ENCODE measurements around the gene GALNTL6.
"Not testable (repeated sequence)": the region's sequence is repeated elsewhere in the genome, so short reads cannot be mapped to it uniquely, and the experiment has no call there.

The GALNTL6 gene

DNA sequence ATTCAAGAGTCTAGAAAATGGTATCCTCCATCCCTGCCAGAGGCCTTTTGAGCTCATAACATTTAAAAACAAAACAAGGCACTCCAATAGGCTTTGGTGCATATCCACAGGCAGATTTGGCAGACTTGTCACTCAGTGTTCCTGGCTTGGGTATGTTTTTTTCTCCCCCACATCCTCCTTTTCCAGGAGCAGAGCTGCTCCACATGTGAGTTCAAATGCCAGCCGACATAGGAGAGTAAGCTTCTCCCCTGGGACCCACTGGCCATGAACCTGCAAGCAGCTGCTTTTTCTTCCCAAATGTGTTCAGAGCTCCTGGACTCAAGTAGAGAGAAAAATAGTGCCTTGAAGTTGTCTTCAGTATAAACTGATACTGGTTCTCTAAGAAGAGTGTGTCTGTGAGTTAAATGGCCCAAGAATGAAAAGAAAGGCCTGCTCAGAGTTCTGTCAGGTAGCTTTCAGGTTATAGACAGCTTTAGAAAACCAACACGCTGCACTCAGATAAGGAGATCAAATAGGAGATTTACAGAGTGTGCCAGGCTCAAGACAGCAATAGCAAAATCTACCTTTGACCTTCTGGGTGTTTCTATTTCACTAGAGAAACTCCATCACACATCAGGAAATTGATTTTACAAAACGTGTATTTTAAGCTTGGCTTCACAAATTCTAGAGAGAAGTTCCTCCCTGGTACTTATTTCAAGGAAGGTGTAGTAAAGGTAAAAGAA, 1192.9 kb downstream of the GALNTL6 start:
- no peak for DNase-seq (ENCODE audit: low read depth in 2 of 2, low spot score in 1 of 2)

DNA sequence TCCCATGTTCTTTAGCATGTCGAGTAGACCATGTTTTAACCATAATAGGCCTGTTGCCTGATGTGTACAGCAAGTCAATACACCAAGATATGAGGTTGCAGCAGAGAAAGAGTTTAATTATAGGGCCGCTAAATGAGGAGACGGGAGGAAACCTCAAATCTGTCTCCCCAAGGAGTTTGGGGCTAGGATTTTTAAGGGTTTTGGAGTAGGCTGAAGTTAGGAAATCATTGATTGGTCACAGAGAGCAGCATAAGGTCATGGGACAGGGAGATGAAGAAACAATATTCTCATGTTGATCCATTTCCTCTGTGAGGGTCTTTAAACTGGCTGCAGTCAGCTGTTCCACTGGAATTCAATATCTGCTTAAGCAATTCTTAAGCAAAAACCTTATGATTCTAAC, 1195.2 kb downstream of the GALNTL6 start:
- DNase-seq (ENCODE audit: low read depth in 2 of 2, low spot score in 1 of 2), result no peak

- no peak for DNase-seq (ENCODE audit: low read depth in 2 of 2, low spot score in 1 of 2)
Observed at GRCh38 chr4:173009129-173009823, 1196.1 kb downstream of the GALNTL6 start.

DNA sequence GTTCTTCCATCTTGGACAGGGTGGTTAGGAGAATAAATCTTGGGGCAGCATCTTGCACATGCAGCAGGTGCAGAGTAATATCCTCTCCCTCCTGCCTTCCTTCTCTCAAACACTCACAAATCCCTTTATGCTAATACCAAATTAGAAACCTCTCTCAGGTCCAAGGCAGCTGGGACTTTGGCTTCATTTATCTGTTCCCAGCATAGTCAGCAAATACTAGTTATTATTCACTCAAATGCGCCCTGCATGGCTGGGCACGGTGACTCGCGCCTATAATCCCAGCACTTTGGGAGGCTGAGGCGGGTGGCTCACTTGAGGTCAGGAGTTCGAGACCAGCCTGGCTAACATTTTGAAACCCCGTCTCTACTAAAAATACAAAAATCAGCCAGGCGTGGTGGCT, 1199.4 kb downstream of the GALNTL6 start:
- no peak for DNase-seq (ENCODE audit: low read depth in 2 of 2, low spot score in 1 of 2)

DNA sequence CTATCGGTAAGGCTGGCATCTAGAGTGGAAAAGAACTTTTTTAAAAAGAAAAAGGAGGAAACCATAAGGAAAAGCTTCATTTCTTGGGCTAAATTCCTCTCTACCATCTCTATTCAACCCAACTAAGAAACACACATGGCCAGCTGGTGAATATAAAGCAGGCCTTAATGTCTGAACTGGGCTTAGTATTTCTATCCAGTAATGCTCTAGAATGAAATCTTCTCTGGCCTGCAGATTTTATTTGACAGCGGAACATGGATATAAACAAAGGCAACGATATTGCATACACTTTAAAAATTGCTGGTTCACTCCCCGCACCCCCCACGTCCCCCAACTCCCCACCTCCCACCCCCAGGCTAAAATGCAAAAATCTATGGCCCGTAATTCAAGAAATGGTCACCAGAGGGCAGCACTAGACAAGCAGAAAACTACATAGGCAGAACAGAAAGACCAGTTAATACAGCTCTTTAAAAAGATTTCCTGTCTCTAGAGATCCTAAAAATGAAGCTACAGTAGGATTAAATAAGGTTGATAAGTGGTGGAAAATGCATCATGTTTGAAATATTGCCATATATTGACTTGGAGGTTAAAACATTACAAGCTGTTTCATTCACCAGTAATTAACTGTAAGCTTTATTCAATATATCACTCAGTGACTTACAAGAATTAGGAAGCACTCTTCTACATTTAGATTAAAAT, 1200.2 kb downstream of the GALNTL6 start:
- peak; percentile 4 to 35 for DNase-seq (ENCODE audit: low read depth in 2 of 2, low spot score in 1 of 2)

DNA sequence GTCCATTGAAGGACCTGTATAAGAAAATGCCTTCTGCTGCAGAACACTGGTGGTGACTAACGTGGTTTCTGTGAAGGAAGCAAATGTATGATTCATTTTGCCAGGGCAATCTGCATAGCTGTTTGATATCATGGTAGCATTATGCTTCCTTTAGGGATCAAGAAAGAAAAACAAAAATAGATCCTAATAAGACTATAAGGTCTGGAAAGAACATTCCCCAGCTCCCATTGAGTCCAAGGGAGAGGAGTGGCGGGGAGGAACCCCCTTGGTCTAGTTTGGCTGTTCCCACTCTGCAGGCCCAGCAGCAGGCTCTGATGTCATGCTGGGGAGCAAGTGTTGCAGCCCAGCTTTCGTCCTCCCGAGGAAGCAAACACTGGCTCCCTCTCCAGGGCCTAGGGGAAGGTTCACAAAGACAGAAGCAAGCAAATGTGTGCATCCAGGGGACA, 1200.9 kb downstream of the GALNTL6 start:
- no peak for DNase-seq (ENCODE audit: low read depth in 2 of 2, low spot score in 1 of 2)

- DNase-seq (ENCODE audit: low read depth in 2 of 2, low spot score in 1 of 2), result no peak
Observed at GRCh38 chr4:173014836-173015235, 1201.6 kb downstream of the GALNTL6 start.

- no peak for DNase-seq (ENCODE audit: low read depth in 2 of 2, low spot score in 1 of 2)
Observed at GRCh38 chr4:173017802-173018201, 1204.6 kb downstream of the GALNTL6 start.

- no peak for DNase-seq (ENCODE audit: low read depth in 2 of 2, low spot score in 1 of 2)
Observed at GRCh38 chr4:173018446-173018845, 1205.2 kb downstream of the GALNTL6 start.

DNA sequence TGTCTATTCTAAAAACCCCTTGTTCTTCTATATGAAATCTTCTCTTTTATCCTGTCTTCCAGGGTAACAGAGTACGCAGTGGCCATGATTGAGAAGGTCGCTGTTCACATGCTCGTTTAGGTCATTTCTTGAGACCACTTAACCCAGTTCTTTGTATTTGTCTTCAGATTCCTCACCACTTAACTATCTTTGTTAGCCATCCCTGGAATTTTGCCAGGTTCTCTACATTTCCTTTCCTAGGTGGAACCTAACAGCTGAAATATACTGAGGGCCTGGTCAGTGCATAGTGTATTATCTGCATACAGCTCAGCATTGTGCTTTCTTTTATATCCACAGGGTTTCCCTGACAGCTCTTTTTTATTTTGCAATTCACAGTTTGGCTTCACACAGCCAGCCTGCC, 1206.5 kb downstream of the GALNTL6 start:
- no peak for DNase-seq (ENCODE audit: low read depth in 2 of 2, low spot score in 1 of 2)

GRCh38 chr4:173021746-173022573, 1208.8 kb downstream of the GALNTL6 start:
- DNase-seq (ENCODE audit: low read depth in 2 of 2, low spot score in 1 of 2), result not testable (repeated sequence)

- no peak for DNase-seq (ENCODE audit: low read depth in 2 of 2, low spot score in 1 of 2)
Observed at GRCh38 chr4:173024203-173024602, 1211.0 kb downstream of the GALNTL6 start.

DNA sequence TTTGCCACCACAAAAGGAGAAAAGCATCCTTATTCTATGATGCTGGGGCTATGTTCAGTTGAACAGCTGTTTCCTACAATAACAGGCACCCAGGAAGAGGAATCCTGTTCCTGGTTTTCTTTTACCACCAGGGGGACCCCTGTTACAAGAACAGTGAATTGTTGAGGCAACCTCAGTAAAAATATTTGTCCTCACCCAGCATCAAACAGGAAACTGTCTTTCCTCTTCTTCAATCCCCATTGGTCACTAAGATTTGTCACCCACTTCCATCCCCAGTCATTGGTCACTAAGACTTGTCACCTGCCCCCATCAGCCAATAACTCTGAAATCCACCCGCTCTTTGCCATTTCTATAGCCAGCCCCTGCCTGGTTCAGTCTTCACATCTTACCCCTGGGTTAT, 1211.9 kb downstream of the GALNTL6 start:
- no peak for DNase-seq (ENCODE audit: low read depth in 2 of 2, low spot score in 1 of 2)

DNA sequence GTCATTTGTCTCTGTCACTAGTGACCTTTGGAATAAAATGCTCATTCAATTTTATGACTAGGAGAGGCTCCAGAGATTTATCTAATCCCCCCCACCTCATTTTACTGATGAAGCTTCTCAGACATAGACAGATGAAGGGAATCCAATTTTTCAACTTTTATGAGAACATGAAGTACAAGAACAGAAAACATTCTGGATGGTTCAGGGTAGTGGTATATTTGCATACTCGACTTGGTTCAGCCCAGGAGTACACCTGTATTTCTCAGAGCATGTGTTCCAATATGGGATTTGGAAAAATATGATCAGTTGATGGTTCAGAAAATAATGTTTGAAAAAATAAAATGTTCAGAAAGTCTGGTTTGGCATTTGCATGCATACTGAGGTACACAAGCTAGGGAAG, 1224.0 kb downstream of the GALNTL6 start:
- DNase-seq (ENCODE audit: low read depth in 2 of 2, low spot score in 1 of 2), result no peak

DNA sequence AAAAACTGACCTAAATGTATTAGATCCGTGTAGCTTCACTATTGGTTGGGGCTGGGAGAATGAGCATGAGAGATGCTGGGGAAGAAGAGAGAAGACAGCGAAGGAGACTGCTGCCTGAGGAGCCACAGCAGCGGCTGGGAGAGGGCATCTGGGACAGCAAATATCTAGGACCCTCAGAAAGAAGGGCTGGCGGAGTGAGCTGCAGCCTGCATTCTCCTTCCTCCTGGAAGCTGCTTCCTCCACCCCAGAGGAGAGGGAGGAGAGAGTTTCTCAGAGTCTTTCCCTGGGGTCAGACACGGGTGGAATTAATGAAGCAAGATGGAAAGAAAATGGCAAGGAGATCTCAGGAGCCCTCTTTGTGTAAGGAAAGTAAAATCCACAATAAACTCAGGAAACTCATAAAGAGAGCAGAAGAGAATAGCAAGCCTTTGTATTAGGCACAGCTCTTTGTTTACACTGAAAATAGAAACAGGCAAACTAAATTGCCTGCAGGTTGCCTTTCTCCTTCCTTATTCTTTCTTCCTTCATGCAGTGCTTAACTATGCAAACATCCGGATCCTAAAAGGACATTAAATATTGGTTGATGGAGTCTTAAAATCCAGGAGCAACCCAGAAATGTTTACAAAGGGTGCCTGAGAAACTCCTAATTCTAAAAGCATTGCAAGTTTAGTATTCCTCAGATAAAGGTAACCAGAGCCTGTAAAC, 1225.1 kb downstream of the GALNTL6 start:
- DNase-seq (ENCODE audit: low read depth in 2 of 2, low spot score in 1 of 2), result no peak

DNA sequence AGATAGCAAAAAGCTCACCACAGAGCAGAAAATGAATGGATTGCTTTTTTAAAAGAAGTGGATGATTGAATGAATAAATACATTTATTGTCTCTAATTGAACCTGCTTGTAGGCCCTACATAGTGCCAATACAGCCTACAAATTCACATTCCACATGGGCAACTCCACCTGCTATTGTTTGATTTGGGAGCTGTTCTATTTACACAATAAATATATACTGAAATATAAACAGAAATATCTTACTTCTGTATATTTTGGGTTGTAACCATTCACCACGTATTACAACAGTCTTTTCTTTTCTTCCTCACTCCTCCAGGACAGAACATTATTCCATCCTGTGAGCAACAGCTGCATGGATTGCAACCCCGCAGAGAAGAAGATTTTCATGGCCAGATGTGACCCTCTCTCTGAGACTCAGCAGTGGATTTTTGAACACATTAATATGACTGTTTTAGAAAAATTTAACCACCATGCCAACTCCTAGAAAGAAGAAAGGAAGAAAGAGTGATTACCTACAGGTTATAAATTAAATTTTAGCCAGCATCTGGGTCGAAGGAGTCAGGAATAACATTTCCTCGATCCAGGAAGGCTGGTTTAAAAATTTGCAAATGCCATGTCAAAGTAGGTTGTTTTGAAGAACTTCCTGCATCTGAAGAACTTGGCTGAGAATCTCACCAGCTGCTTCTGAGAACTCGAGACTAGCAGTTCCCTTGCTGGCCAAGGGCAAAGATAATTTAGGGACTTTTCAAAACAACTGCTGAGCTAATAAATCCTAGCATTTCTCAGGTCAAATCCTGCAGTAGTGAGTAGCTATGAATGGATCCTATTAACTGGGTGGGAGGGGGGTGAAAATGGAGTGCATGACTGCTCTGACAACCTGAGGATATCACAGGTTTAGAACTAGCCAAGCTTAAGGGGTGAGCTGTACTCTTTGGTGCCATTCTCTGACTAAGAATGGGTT, 1226.7 kb downstream of the GALNTL6 start:
- DNase-seq (ENCODE audit: low read depth in 2 of 2, low spot score in 1 of 2), result no peak

DNA sequence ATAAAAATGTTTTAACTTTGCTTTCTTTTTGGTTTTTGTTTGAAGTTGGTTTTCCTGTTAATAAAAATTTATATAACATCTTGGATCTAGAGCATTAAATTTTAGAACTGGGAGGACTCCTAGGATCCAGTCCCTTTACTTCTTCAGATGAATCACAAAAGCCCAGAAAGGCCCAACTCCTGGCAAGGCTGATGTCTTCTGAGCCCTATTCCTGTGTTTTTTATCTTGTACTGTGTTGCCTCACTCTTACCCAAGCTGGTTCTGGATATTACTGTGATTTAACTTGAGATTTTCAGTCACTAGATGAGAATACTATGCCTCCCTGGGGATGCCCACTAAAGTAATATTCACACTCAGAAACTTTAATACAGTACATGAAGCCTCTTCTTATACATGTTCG, 1228.3 kb downstream of the GALNTL6 start:
- no peak for DNase-seq (ENCODE audit: low read depth in 2 of 2, low spot score in 1 of 2)

DNA sequence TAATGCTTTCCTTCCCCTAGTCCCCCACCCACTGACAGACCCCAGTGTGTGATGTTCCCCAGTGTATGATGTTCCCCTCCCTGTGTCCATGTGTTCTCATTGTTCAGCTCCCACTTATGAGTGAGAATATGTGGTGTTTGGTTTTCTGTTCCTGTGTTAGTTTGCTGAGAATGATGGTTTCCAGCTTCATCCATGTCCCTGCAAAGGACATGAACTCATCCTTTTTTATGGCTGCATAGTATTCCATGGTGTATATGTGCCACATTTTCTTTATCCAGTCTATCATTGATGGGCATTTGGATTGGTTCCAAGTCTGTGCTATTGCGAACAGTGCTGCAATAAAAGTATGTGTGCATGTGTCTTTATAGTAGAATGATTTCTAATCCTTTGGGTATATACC, 1228.9 kb downstream of the GALNTL6 start:
- DNase-seq (ENCODE audit: low read depth in 2 of 2, low spot score in 1 of 2), result not testable (repeated sequence)

- DNase-seq (ENCODE audit: low read depth in 2 of 2, low spot score in 1 of 2), result no peak
Observed at GRCh38 chr4:173044340-173044739, 1231.1 kb downstream of the GALNTL6 start.
